Naive thymus-derived CD8-positive, alpha-beta T cell (primary cell): ENCODE measurements around the gene TULP4. TPM values are rescaled to one million over a fixed set of nuclear protein-coding genes. Genes with fewer than 3 reads are reported as not detected.

Source experiments
- ATAC-seq, 2 donors: fragments of 150-1000 bp; cut with Tn5 transposase in 1 of 2; sonication (Bioruptor Pico), chemical (Tn5 transposase) in 1 of 2; 1 replicate in 1 of 2; 2 replicates in 1 of 2; pipeline ENCODE4 v1.10.0; 2021; ENCODE audit warnings: mild to moderate bottlenecking in 2 of 2, moderate library complexity in 2 of 2
- POLR2A ChIA-PET: fragments of 350-600 bp; sonication (Branson Sonifier 250); formaldehyde crosslinking; loops from one replicate; lab custom pipeline; 2021; ENCODE audit warnings: antibody characterized with exemption; lab: Charles Lee
- DNase-seq, 10 donors: peaks; one replicate each; pipeline versions ENCODE4 v3.0.0 to v3.0.0-alpha.2; 2020 to 2022
- H3K27ac Mint-ChIP-seq, 10 donors: one replicate each; pipeline ENCODE4 v1.8.0; 2020 to 2022; ENCODE audit warnings: mild to moderate bottlenecking in 10 of 10, mixed read lengths in 10 of 10, moderate library complexity in 4 of 10, inconsistent platforms in 1 of 10
- H3K27me3 Mint-ChIP-seq, 5 donors: one replicate each; pipeline ENCODE4 v1.8.0; 2021 to 2022; ENCODE audit warnings: mixed read lengths in 5 of 5
- H3K36me3 Mint-ChIP-seq, 3 donors: one replicate each; pipeline ENCODE4 v1.8.0; 2020 to 2022; ENCODE audit warnings: mixed read lengths in 3 of 3, mild to moderate bottlenecking in 2 of 3, inconsistent platforms in 1 of 3
- H3K4me1 Mint-ChIP-seq, 4 donors: one replicate each; pipeline ENCODE4 v1.8.0; 2021 to 2022; ENCODE audit warnings: mixed read lengths in 4 of 4
- H3K4me3 Mint-ChIP-seq, 10 donors: one replicate each; pipeline ENCODE4 v1.8.0; 2020 to 2022; ENCODE audit warnings: mild to moderate bottlenecking in 10 of 10, mixed read lengths in 10 of 10, moderate library complexity in 6 of 10, inconsistent platforms in 1 of 10
- H3K9me3 Mint-ChIP-seq, 9 donors: one replicate each; pipeline ENCODE4 v1.8.0; 2020 to 2022; ENCODE audit warnings: mixed read lengths in 9 of 9, mild to moderate bottlenecking in 3 of 9, inconsistent platforms in 1 of 9, moderate library complexity in 1 of 9
- polyA plus RNA-seq, 3 donors: library from polyadenylated mRNA; unstranded; fragments of 300-500 nt; fragmentation: Illumina TruSeq; gene quantifications; one replicate each; pipeline ENCODE4 v1.2.3, GENCODE V29; 2021
- total RNA-seq, 8 experiments: library from RNA in 2 of 8; stranded (reverse) in 2 of 8; gene quantifications; one replicate each; pipeline ENCODE4 v1.2.3 and lab custom pipeline; 2021 to 2026

The TULP4 gene
- total and polyA plus RNA-seq, 5 experiments from 2014 or later: 18.9 to 59.5 (median 25.8) TPM

DNA sequence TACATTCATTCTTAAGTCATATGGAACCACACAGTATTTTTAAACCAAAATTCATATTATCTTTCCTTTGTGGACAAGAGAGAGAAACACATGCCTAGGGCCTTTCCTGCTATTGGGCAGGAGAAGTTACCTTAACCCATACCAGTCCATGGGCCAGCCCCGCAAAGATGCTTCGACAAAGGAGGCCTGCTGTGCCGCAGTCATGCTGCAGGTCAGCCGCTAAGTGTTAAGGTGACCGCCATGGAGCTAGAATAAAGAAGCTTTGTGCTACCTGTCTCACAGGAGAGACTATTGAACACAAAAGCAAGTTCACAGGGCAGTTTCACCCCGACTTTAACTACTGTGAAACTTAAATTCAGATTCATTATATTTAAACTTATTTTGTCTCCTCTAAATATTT lies 185.4 kb downstream of the TULP4 start:
- ATAC-seq (no peak), DNase-seq (no peak)
- H3K36me3 Mint-ChIP-seq: peaks cover 0 to 65% (median 38%) of the 10 kb centered on the region in 3 donors
- H3K9me3 Mint-ChIP-seq: no peaks in the 10 kb centered on the region
- POLR2A ChIA-PET: no interaction called here
- H3K27me3 Mint-ChIP-seq: no peaks in the 10 kb centered on the region
- peak overlapping the region in 1 of 10 donors; percentile 29 for H3K27ac Mint-ChIP-seq
- no peak overlapping the region for H3K4me3 Mint-ChIP-seq
- H3K4me1 Mint-ChIP-seq: no peaks in the 10 kb centered on the region

DNA sequence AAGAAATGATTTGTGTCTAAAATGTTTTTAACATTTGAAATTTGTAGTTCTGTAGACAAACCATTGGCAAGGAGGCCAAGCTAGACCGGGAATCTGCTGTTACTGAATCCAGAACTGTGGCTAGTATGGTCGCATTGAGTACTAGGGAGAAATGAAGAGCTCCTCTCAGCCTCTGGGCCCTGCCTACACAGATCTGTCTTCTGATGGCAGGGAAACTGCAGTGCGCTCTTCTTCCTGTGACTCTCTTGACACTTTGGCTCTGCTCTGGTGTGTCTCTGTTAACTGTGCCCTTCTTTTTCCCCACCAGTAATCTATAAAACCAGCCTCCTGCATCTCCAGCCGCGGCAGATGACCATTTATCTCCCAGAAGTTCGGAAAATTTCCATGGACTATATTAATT lies 186.1 kb downstream of the TULP4 start:
- Mint-ChIP-seq H3K27ac (peak overlapping the region in 1 of 10 donors; percentile 35), H3K4me3 (no peak overlapping the region), H3K9me3 (no peaks in the 10 kb centered on the region), H3K36me3 (peaks cover 0 to 64% (median 40%) of the 10 kb centered on the region in 3 donors), H3K4me1 (no peaks in the 10 kb centered on the region), H3K27me3 (no peaks in the 10 kb centered on the region)
- POLR2A ChIA-PET: no interaction called here
- ATAC-seq: no peak
- DNase-seq: no peak

DNA sequence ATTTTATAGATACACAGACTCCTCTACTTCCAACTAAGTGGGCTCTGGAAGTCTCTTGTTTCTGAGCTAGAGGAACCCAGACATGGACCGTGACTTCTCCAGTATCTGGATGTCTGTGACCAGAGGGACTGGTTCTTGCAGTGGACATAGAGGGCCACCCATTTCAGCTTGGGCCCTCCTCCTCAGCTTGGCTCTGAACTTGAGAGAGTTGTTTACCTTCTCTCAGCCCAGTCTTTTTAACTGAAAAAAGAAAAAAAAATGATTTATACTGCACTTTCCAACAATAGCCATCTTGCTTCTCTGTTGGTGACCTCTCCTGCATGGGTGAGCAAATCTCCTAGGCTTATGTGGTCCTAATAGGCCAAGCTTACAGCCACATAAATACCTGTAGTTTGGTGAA lies 187.3 kb downstream of the TULP4 start:
- Mint-ChIP-seq H3K27ac (peak overlapping the region in 2 of 10 donors; percentile 0 to 83), H3K36me3 (peaks cover 0 to 55% (median 44%) of the 10 kb centered on the region in 3 donors), H3K4me1 (no peaks in the 10 kb centered on the region), H3K4me3 (no peak overlapping the region), H3K27me3 (no peaks in the 10 kb centered on the region), H3K9me3 (no peaks in the 10 kb centered on the region)
- POLR2A ChIA-PET: no interaction called here
- ATAC-seq: no peak
- no peak for DNase-seq

DNA sequence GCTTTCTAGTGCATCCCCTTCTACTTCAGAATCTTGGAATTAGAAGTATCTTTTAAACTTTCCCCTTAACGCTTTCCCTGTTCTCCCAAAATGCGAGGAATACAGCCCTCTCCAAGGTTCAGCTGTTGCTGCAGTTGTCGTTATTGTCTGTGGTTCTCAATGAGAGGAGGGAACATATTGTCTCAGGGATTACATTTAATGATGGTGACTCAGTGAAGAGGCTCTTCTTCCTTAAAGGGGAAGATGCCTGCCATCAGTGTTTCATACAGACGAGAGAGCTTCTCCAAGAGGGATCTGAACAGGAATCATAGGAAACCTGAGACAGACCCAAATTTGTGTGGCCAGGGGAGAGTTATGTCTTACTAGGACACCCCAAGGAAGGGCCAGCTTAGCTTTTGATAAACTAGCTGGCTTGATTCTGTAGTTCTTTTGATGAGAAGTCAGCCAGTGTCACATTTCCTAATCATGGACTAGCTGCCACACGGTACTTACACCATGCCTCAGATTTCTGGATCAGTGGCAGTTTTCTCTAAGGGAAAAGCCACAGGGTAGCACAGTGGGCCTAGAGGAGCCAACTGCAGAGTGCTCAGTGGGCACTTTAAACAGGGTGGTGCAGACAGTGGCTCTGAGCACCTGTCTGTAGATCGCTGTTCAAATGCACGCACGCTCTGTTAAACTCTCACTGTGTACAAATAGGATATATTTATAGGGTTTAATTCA lies 187.9 kb downstream of the TULP4 start:
- Mint-ChIP-seq H3K4me3 (no peak overlapping the region), H3K27ac (peak overlapping the region in 1 of 10 donors; percentile 0), H3K4me1 (no peaks in the 10 kb centered on the region), H3K36me3 (peaks cover 0 to 57% (median 45%) of the 10 kb centered on the region in 3 donors), H3K9me3 (no peaks in the 10 kb centered on the region), H3K27me3 (no peaks in the 10 kb centered on the region)
- DNase-seq: no peak
- ATAC-seq: no peak
- POLR2A ChIA-PET: no interaction called here

DNA sequence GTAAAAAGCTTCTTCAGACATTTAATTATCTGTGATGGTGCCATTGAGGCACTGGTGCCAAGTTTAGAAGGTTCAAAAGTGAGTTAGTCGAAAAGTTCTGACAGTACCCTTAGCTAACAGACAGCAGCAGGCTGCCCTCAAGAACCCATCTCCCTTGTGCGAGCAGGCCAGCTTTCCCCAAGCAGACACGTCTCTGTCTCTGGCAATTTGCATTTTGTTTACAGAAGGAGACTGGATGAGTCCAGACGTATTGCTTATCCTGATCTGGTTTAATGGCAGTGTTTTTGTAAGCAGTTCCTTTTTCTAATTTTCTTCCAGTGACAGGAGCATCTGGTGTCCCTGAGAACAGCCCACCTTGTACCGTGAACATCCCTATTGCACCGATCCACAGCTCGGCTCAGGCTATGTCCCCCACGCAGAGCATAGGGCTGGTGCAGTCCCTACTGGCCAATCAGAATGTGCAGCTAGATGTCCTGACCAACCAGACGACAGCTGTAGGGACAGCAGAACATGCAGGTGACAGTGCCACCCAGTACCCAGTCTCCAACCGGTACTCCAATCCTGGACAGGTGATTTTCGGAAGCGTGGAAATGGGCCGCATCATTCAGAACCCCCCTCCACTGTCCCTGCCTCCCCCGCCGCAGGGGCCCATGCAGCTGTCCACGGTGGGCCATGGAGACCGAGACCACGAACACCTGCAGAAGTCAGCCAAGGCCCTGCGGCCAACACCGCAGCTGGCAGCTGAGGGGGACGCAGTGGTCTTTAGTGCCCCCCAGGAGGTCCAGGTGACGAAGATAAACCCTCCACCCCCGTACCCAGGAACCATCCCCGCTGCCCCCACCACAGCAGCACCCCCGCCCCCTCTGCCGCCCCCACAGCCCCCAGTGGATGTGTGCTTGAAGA lies 189.3 kb downstream of the TULP4 start:
- DNase-seq (no peak), ATAC-seq (no peak)
- no peaks in the 10 kb centered on the region for H3K27me3 Mint-ChIP-seq
- no peaks in the 10 kb centered on the region for H3K4me1 Mint-ChIP-seq
- H3K27ac Mint-ChIP-seq: no peak overlapping the region
- H3K9me3 Mint-ChIP-seq: no peaks in the 10 kb centered on the region
- POLR2A ChIA-PET: no interaction called here
- peaks cover 0 to 49% (median 42%) of the 10 kb centered on the region in 3 donors for H3K36me3 Mint-ChIP-seq
- H3K4me3 Mint-ChIP-seq: no peak overlapping the region

DNA sequence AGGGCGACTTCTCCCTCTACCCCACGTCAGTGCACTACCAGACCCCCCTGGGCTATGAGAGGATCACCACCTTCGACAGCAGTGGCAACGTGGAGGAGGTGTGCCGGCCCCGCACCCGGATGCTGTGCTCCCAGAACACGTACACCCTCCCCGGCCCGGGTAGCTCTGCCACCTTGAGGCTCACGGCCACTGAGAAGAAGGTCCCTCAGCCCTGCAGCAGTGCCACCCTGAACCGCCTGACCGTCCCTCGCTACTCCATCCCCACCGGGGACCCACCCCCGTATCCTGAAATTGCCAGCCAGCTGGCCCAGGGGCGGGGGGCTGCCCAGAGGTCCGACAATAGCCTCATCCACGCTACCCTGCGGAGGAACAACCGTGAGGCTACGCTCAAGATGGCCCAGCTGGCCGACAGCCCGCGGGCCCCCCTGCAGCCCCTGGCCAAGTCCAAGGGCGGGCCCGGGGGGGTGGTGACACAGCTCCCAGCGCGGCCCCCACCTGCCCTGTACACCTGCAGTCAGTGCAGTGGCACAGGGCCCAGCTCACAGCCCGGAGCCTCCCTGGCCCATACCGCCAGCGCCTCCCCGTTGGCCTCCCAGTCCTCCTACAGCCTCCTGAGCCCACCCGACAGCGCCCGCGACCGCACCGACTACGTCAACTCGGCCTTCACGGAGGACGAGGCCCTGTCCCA lies 190.1 kb downstream of the TULP4 start:
- DNase-seq (no peak), ATAC-seq (no peak)
- Mint-ChIP-seq H3K27me3 (no peaks in the 10 kb centered on the region), H3K4me1 (no peaks in the 10 kb centered on the region), H3K9me3 (no peaks in the 10 kb centered on the region), H3K36me3 (peaks cover 0 to 47% (median 39%) of the 10 kb centered on the region in 3 donors), H3K27ac (no peak overlapping the region), H3K4me3 (no peak overlapping the region)
- POLR2A ChIA-PET: no interaction called here

DNA sequence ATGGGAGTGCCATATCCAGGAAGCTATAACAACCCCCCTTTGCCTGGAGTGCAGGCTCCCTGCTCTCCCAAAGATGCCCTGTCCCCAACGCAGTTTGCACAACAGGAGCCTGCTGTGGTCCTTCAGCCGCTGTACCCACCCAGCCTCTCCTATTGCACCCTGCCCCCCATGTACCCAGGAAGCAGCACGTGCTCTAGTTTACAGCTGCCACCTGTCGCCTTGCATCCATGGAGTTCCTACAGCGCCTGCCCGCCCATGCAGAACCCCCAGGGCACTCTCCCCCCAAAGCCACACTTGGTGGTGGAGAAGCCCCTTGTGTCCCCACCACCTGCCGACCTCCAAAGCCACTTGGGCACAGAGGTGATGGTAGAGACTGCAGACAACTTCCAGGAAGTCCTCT lies 191.0 kb downstream of the TULP4 start:
- H3K9me3 Mint-ChIP-seq: no peaks in the 10 kb centered on the region

DNA sequence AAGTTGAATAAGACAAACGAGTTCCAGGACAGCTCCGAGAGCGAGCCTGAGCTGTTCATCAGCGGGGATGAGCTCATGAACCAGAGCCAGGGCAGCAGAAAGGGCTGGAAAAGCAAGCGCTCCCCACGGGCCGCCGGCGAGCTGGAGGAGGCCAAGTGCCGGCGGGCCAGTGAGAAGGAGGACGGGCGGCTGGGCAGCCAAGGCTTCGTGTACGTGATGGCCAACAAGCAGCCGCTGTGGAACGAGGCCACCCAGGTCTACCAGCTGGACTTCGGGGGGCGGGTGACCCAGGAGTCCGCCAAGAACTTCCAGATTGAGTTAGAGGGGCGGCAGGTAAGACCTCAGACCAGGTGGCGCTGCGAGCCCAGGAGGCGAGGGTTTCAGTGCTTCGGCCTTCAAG lies 191.6 kb downstream of the TULP4 start:
- H3K36me3 Mint-ChIP-seq: peaks cover 0 to 46% (median 40%) of the 10 kb centered on the region in 3 donors
- H3K27me3 Mint-ChIP-seq: no peaks in the 10 kb centered on the region
- POLR2A ChIA-PET: no interaction called here
- H3K4me3 Mint-ChIP-seq: no peak overlapping the region
- H3K9me3 Mint-ChIP-seq: no peaks in the 10 kb centered on the region
- ATAC-seq: no peak
- H3K4me1 Mint-ChIP-seq: no peaks in the 10 kb centered on the region
- no peak overlapping the region for H3K27ac Mint-ChIP-seq
- DNase-seq: no peak

More for the DNA sequence above, 191.0 kb downstream of the TULP4 start:
- Mint-ChIP-seq H3K36me3 (peaks cover 0 to 48% (median 43%) of the 10 kb centered on the region in 3 donors), H3K27me3 (no peaks in the 10 kb centered on the region), H3K27ac (no peak overlapping the region), H3K4me1 (no peaks in the 10 kb centered on the region), H3K4me3 (no peak overlapping the region)
- POLR2A ChIA-PET: no interaction called here
- no peak for ATAC-seq
- no peak for DNase-seq

DNA sequence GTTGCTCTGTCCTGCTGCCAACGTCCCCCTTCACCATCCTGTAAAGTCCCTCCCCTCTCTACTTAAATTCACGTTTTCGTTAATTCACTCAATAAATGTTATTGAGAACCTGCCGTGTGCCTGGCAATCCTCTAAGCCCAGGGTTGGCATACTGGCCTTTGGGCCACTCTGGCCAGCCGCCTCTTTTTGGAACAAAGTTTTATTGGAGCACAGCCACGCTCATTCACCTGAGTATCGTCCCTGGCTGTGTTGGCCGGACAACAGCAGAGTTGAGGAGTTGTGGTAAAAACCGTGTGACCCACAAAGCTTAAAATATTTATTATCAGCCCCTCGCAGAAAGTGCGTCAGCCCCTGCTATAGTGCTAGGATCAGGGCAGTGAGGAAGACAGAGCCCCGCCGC lies 192.9 kb downstream of the TULP4 start:
- Mint-ChIP-seq H3K9me3 (no peaks in the 10 kb centered on the region), H3K27me3 (no peaks in the 10 kb centered on the region), H3K27ac (no peak overlapping the region), H3K4me3 (no peak overlapping the region), H3K4me1 (no peaks in the 10 kb centered on the region), H3K36me3 (peaks cover 0 to 36% (median 30%) of the 10 kb centered on the region in 3 donors)
- ATAC-seq (no peak), DNase-seq (no peak)
- POLR2A ChIA-PET: no interaction called here

DNA sequence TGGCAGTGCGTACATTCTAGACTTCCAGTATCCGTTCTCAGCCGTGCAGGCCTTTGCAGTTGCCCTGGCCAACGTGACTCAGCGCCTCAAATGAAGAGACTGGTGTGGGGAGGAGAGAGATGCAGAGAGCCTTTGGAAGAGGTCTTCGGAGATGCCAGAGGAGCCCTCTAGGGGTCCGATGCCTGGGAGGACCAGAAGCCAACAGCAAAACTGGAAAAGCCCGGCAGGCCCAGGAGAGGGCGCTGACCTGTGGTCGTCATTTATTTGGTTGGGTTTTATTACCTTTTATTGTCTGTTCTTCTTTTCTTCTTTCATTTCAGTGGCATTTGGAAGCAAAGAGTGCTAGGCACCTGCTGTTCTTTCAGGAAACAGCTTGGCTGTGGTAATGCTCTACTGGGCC lies 194.3 kb downstream of the TULP4 start:
- Mint-ChIP-seq H3K27me3 (no peaks in the 10 kb centered on the region), H3K27ac (peak overlapping the region in 1 of 10 donors; percentile 61), H3K36me3 (peaks cover 0 to 24% (median 22%) of the 10 kb centered on the region in 3 donors), H3K4me3 (no peak overlapping the region), H3K9me3 (no peaks in the 10 kb centered on the region), H3K4me1 (no peaks in the 10 kb centered on the region)
- ATAC-seq (no peak), DNase-seq (no peak)
- POLR2A ChIA-PET: no interaction called here

DNA sequence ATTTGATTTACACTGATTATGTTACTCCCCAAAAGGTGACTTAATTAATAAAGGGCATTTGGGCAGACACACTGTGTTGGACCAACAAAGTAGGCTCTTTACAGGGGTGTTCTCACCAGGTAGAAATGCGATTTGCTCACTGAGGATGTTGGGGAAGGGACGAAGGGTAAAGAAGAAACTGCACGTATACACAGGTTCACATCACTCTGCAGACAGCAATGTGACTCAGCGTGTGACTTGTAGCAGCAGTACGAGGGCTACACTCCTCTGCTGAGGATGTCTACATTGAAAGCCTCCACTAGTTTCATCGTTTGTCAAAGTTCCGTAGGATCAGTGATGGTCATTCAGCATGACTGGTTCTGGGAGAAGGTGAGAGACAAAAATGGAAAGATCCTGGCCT lies 194.9 kb downstream of the TULP4 start:
- peaks cover 0 to 22% (median 20%) of the 10 kb centered on the region in 3 donors for H3K36me3 Mint-ChIP-seq
- POLR2A ChIA-PET: no interaction called here
- ATAC-seq (no peak), DNase-seq (no peak)
- no peaks in the 10 kb centered on the region for H3K4me1 Mint-ChIP-seq
- H3K27ac Mint-ChIP-seq: peak overlapping the region in 1 of 10 donors; percentile 63
- no peak overlapping the region for H3K4me3 Mint-ChIP-seq
- H3K27me3 Mint-ChIP-seq: no peaks in the 10 kb centered on the region
- no peaks in the 10 kb centered on the region for H3K9me3 Mint-ChIP-seq

DNA sequence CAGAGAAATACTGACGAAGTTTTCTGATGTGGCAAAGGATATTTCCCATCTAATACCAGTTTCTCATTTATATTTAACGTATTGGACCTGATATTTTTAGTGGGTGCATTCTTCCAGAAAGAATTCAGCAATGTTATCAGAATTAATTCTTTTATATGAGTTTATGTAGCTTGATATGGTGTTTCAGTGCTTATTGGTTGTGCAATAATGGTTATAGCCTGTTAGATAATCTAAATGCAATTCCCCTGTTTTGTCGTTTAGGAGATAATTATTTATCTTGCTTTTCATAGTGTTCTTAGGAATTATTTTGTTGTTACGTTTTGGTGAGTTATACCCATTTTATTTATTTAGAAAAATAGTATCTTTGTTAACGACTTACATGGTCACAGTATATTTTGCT lies 196.2 kb downstream of the TULP4 start:
- no peak for DNase-seq
- Mint-ChIP-seq H3K9me3 (no peaks in the 10 kb centered on the region), H3K4me3 (no peak overlapping the region), H3K4me1 (peaks cover 0 to 1% (median under 1%) of the 10 kb centered on the region in 4 donors), H3K27me3 (no peaks in the 10 kb centered on the region), H3K27ac (no peak overlapping the region), H3K36me3 (peaks cover 0 to 22% (median 14%) of the 10 kb centered on the region in 3 donors)
- POLR2A ChIA-PET: no interaction called here
- no peak for ATAC-seq

DNA sequence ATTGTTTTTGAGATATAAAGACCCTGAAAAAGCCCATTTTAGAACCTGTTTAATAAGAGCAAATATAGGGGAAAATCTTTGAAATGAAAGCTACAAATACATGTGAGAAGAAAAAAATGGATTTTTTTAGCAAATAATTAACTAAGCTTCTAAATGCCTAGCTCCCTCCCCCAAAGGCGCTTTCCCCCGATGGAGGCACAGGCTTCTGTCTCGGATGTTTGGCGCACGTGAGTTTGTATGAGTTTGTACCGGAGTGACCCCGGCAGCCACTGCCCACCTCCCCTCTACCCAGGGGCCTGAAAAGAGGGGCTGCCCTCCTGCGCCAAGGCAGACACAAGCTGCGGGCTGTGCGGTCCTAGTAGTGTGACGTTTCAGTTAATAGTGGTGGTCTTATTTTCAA lies 197.2 kb downstream of the TULP4 start:
- no peaks in the 10 kb centered on the region for H3K9me3 Mint-ChIP-seq
- POLR2A ChIA-PET: no interaction called here
- H3K27me3 Mint-ChIP-seq: no peaks in the 10 kb centered on the region
- peaks cover 5 to 11% (median 9%) of the 10 kb centered on the region in 4 donors for H3K4me1 Mint-ChIP-seq
- DNase-seq (no peak), ATAC-seq (no peak)
- no peak overlapping the region for H3K4me3 Mint-ChIP-seq
- H3K27ac Mint-ChIP-seq: no peak overlapping the region
- peaks cover 0 to 22% (median 10%) of the 10 kb centered on the region in 3 donors for H3K36me3 Mint-ChIP-seq
